Stomach smooth muscle (tissue), 2 donors: ENCODE measurements around the gene PDE6B.

Experiments used
- H3K27ac ChIP-seq: one replicate; pipeline ENCODE4 v1.7.0; 2013; ENCODE audit warnings: mild to moderate bottlenecking, low read length, inconsistent platforms
- H3K27me3 ChIP-seq, 2 donors: one replicate each; pipeline ENCODE4 v1.7.0; 2013; ENCODE audit warnings: low read length in 2 of 2; ENCODE audit not compliant: insufficient read depth in 2 of 2, control insufficient read depth in 1 of 2
- H3K36me3 ChIP-seq, 2 donors: one replicate each; pipeline ENCODE4 v1.7.0; 2013; ENCODE audit warnings: low read length in 2 of 2; ENCODE audit not compliant: control insufficient read depth in 2 of 2, insufficient read depth in 2 of 2
- H3K4me1 ChIP-seq: one replicate; pipeline ENCODE4 v1.7.0; 2013; ENCODE audit warnings: low read length; ENCODE audit not compliant: control insufficient read depth, insufficient read depth
- H3K4me3 ChIP-seq, 2 donors: one replicate each; pipeline ENCODE4 v1.7.0; 2013; ENCODE audit warnings: low read length in 2 of 2
- H3K9ac ChIP-seq, 2 donors: one replicate each; pipeline ENCODE4 v1.7.0; 2013; ENCODE audit warnings: low read length in 2 of 2, mild to moderate bottlenecking in 1 of 2
- H3K9me3 ChIP-seq, 2 donors: one replicate each; pipeline ENCODE4 v1.7.0; 2013; ENCODE audit warnings: low read length in 2 of 2; ENCODE audit not compliant: control insufficient read depth in 2 of 2
- donor health status: healthy.
- donor health status: Pancreatic carcinoma.

PDE6B gene

GRCh38 chr4:660401-660800, 35.0 kb downstream of the PDE6B start:
- Histone ChIP-seq H3K4me1 (peaks cover 8% of the 10 kb centered on the region), H3K9ac (no peak overlapping the region), H3K4me3 (no peak overlapping the region), H3K27ac (no peak overlapping the region), H3K27me3 (peaks cover 0 to 6% of the 10 kb centered on the region in 2 donors), H3K9me3 (no peaks in the 10 kb centered on the region), H3K36me3 (no peaks in the 10 kb centered on the region)

GRCh38 chr4:661231-661630, 35.9 kb downstream of the PDE6B start:
- H3K4me3 ChIP-seq = no peak overlapping the region
- H3K27ac ChIP-seq = no peak overlapping the region
- no peaks in the 10 kb centered on the region for H3K36me3 ChIP-seq
- H3K9ac ChIP-seq = no peak overlapping the region
- H3K27me3 ChIP-seq = peaks cover 0 to 3% of the 10 kb centered on the region in 2 donors
- no peaks in the 10 kb centered on the region for H3K9me3 ChIP-seq
- peaks cover 8% of the 10 kb centered on the region for H3K4me1 ChIP-seq

DNA sequence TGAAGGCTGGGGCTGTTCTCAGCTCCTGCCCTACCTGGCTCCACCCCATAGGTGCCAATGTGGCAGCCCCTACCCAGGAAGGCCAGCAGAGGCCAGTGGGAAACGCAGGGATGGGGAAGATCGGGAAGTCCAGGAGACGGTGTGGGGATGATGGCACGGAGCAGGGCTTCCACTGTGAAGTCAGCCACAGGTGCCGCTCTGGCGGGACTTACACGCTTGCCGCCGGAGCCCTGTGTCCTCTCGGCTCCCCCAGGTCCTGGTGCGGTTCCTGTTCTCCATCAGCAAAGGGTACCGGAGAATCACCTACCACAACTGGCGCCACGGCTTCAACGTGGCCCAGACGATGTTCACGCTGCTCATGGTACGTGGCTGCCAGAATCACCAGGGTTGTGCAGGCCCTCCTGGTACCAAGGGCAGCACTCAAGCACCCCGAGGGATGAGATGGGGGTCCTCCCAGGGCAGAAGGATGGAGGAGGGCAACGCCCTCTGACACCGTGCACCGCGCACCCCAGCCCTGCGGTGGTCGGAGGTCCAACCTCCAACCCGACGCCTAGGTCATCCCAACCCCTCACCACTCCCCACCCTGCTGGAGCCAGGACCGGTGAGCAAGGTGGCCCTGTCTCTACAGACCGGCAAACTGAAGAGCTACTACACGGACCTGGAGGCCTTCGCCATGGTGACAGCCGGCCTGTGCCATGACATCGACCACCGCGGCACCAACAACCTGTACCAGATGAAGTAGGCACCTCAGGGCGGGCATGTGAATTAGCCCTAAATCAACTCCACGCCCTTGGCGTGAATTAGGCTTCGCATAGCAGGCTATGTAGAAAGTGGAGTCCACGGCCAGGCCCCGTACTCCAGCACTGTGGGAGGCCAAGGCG, 36.7 kb downstream of the PDE6B start:
- Histone ChIP-seq H3K4me3 (no peak overlapping the region), H3K4me1 (peaks cover 8% of the 10 kb centered on the region), H3K27ac (no peak overlapping the region), H3K9me3 (no peaks in the 10 kb centered on the region), H3K27me3 (peaks cover 0 to 3% of the 10 kb centered on the region in 2 donors), H3K9ac (no peak overlapping the region), H3K36me3 (no peaks in the 10 kb centered on the region)

GRCh38 chr4:663046-663437, 37.7 kb downstream of the PDE6B start:
- peaks cover 0 to 3% of the 10 kb centered on the region in 2 donors for H3K27me3 ChIP-seq
- peak overlapping the region; percentile 72 to 76 for H3K4me3 ChIP-seq
- peaks cover 8% of the 10 kb centered on the region for H3K4me1 ChIP-seq
- H3K9ac ChIP-seq = peak overlapping the region; percentile 5 to 63
- H3K9me3 ChIP-seq = no peaks in the 10 kb centered on the region
- H3K36me3 ChIP-seq = no peaks in the 10 kb centered on the region
- no peak overlapping the region for H3K27ac ChIP-seq

DNA sequence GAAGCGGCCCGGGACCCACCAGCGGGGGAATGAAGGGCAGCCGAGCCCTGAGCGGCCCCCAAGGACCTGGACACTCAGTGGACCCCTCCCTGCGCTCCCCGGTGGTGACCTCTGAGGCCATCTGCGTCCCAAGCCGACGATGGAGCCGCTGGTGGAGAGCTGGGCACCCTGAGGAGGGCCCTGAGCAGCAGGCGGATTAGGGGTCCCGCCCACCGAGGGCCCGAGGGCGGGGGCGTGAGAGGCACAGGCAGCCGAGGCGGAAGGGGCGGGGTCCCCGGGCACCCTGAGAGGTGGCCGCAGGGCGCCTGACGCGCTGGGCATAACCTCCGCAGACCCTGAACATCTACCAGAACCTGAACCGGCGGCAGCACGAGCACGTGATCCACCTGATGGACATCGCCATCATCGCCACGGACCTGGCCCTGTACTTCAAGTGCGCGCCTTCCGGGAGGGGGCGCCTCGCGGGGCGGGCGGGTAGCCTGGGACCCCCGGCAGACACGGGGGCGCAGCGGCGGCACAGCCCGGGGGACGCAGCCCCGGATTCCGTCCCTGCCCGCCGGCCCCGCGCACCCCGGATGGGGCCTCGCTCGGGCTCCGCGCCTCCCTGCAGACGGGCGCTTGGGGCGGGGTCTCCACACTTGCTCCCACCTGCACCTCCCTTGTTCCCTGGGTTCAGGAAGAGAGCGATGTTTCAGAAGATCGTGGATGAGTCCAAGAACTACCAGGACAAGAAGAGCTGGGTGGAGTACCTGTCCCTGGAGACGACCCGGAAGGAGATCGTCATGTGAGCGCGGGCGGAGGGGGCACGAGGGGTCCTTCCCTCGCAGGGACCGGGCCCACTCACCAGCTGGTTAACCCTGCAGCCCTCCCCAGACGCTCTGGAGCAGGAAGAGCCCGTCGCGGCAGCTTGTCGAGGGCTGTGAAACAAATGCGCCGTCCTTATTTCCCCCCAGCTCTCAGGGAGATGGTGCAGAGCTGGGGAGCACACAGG, 38.4 kb downstream of the PDE6B start:
- Histone ChIP-seq H3K27ac (no peak overlapping the region), H3K27me3 (peaks cover 0 to 3% of the 10 kb centered on the region in 2 donors), H3K36me3 (no peaks in the 10 kb centered on the region), H3K4me1 (peaks cover 8% of the 10 kb centered on the region), H3K4me3 (peak overlapping the region; percentile 72 to 76), H3K9ac (peak overlapping the region; percentile 51 to 63), H3K9me3 (no peaks in the 10 kb centered on the region)

DNA sequence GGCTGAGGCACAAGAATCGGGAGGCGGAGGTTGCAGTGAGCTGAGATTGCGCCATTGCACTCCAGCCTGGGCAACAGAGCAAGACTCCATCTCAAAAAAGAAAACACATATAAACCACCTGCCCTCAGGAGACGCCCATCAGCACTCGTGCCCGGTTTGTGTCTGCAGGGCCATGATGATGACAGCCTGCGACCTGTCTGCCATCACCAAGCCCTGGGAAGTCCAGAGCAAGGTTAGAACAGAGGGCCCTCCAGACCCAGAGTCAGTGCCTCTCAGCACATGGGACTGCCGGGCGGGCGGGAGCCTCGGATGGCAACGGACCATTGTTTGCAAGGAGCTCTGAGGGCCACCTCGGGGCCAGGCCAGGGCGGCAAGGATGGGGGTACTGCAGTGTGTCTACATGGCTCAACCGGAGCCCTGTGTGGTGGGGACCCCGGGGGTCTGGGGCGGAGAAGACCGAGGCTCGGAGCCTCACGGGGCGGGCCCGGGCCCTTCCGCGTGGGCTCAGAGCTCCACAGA, 39.4 kb downstream of the PDE6B start:
- Histone ChIP-seq H3K27me3 (peaks cover 0 to 3% of the 10 kb centered on the region in 2 donors), H3K4me3 (no peak overlapping the region), H3K4me1 (peaks cover 8% of the 10 kb centered on the region), H3K9me3 (no peaks in the 10 kb centered on the region), H3K27ac (no peak overlapping the region), H3K9ac (no peak overlapping the region), H3K36me3 (no peaks in the 10 kb centered on the region)

- no peak overlapping the region for H3K27ac ChIP-seq
- H3K4me1 ChIP-seq = peaks cover 8% of the 10 kb centered on the region
- no peak overlapping the region for H3K9ac ChIP-seq
- peaks cover 0 to under 1% of the 10 kb centered on the region in 2 donors for H3K36me3 ChIP-seq
- H3K9me3 ChIP-seq = no peaks in the 10 kb centered on the region
- H3K27me3 ChIP-seq = peaks cover 0 to 3% of the 10 kb centered on the region in 2 donors
- no peak overlapping the region for H3K4me3 ChIP-seq
Measured at GRCh38 chr4:665381-665750, 40.0 kb downstream of the PDE6B start.

GRCh38 chr4:665751-666435, 40.5 kb downstream of the PDE6B start:
- Histone ChIP-seq H3K36me3 (peaks cover 2 to 6% of the 10 kb centered on the region in 2 donors), H3K9ac (no peak overlapping the region), H3K4me1 (peaks cover 8% of the 10 kb centered on the region), H3K27me3 (peaks cover 0 to 3% of the 10 kb centered on the region in 2 donors), H3K9me3 (no peaks in the 10 kb centered on the region), H3K4me3 (no peak overlapping the region), H3K27ac (no peak overlapping the region)

GRCh38 chr4:666436-666810, 41.0 kb downstream of the PDE6B start:
- no peak overlapping the region for H3K9ac ChIP-seq
- peaks cover 8% of the 10 kb centered on the region for H3K4me1 ChIP-seq
- no peak overlapping the region for H3K4me3 ChIP-seq
- H3K27ac ChIP-seq = no peak overlapping the region
- H3K27me3 ChIP-seq = peaks cover 0 to 3% of the 10 kb centered on the region in 2 donors
- H3K36me3 ChIP-seq = peaks cover 5 to 10% of the 10 kb centered on the region in 2 donors
- no peaks in the 10 kb centered on the region for H3K9me3 ChIP-seq
